AG04450 (cell line): ENCODE results near the gene EFCAB14. TPM values are rescaled to one million over a fixed set of nuclear protein-coding genes. Genes with fewer than 3 reads are reported as not detected.

Experiments used
- CTCF ChIA-PET: fragments of 300-600, 350-600 bp; formaldehyde crosslinking; extraction: SDS; loops from one replicate; lab custom pipeline; 2022; ENCODE audit warnings: antibody characterized with exemption, inconsistent platforms; lab: Charles Lee
- POLR2A ChIA-PET: fragments of 350-600 bp; formaldehyde crosslinking; extraction: SDS; loops from one replicate; lab custom pipeline; 2021; ENCODE audit warnings: antibody characterized with exemption, inconsistent platforms; lab: Yijun Ruan, JAX
- DNase-seq: peaks from one replicate; pipeline ENCODE4 v3.0.0-alpha.2; 2011; ENCODE audit warnings: low read depth, low spot score
- H3K27ac ChIP-seq: one replicate; pipeline ENCODE4 v1.5.1; 2012; ENCODE audit warnings: low read depth, low read length, control low read depth
- H3K27me3 ChIP-seq: one replicate; pipeline ENCODE4 v1.6.0; 2012; ENCODE audit warnings: low read length; ENCODE audit not compliant: control insufficient read depth, insufficient read depth
- H3K4me3 ChIP-seq: 2 replicates; pipeline ENCODE4 v1.5.1; 2011; ENCODE audit warnings: mild to moderate bottlenecking, low read depth, low read length, control low read depth
- H3K9me3 ChIP-seq: 2 replicates; pipeline ENCODE4 v1.5.1; 2012; ENCODE audit warnings: low read length; ENCODE audit not compliant: control insufficient read depth, insufficient read depth
- polyA plus RNA-seq: library from polyadenylated mRNA; depleted of rRNA; stranded (reverse); fragments of >200 nt; gene quantifications from 2 replicates; pipeline ENCODE4 v1.2.3, GENCODE V29; 2011
- TF ChIP-seq, protein P1 (sequence below): IDR thresholded peaks from 2 replicates; pipeline ENCODE4 v1.5.1; 2011; ENCODE audit warnings: low read depth, low read length, control low read depth, inconsistent platforms

EFCAB14 gene
- polyA plus RNA-seq, 1 experiment = 69.9 TPM

DNA sequence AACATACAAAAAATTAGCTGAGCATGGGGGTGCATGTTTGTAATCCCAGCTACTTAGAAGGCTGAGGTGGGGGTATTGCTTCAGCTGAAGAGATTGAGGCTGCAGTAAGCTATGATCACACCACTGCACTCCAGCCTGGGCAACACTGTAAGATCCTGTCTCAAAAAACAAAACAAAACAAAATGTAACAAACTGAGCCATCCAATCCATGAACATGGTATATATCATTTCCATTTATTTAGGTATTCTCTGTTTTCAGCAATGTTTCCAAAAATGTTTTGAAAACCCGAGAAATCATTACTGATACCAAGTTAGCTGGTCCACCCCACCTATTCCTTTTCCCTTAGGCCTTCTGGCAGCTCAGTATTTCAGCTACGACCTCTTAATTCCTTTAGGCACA lies 69.2 kb downstream of the EFCAB14 start:
- TF ChIP-seq, protein P1, sequence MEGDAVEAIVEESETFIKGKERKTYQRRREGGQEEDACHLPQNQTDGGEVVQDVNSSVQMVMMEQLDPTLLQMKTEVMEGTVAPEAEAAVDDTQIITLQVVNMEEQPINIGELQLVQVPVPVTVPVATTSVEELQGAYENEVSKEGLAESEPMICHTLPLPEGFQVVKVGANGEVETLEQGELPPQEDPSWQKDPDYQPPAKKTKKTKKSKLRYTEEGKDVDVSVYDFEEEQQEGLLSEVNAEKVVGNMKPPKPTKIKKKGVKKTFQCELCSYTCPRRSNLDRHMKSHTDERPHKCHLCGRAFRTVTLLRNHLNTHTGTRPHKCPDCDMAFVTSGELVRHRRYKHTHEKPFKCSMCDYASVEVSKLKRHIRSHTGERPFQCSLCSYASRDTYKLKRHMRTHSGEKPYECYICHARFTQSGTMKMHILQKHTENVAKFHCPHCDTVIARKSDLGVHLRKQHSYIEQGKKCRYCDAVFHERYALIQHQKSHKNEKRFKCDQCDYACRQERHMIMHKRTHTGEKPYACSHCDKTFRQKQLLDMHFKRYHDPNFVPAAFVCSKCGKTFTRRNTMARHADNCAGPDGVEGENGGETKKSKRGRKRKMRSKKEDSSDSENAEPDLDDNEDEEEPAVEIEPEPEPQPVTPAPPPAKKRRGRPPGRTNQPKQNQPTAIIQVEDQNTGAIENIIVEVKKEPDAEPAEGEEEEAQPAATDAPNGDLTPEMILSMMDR = no peak
- no peak for DNase-seq
- no peak overlapping the region for H3K27ac ChIP-seq
- ChIA-PET POLR2A (no interaction called here), CTCF (no interaction called here)
- H3K4me3 ChIP-seq = no peak overlapping the region
- peaks cover 11% of the 10 kb centered on the region for H3K9me3 ChIP-seq
- H3K27me3 ChIP-seq = no peaks in the 10 kb centered on the region

DNA sequence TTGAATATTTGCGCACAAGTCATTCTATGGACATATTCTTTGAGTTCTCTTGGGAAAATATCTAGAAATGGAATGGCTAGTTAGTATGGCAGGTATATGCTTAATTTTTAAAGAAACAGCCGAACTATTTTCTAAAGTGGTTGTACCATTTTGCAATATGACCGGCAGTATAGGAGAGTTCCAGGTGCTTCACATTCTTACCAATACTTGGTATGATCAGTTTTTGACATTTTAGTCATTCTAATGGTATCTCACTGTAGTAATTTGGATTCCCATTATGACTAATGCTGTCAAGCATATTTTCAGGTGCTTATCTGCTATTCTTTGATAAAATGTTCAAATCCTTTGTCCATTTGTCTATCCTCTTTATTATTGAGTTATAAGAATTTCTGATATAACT lies 71.3 kb downstream of the EFCAB14 start:
- H3K4me3 ChIP-seq = no peak overlapping the region
- TF ChIP-seq, protein P1 = no peak
- ChIA-PET CTCF (no interaction called here), POLR2A (no interaction called here)
- H3K27ac ChIP-seq = no peak overlapping the region
- H3K27me3 ChIP-seq = no peaks in the 10 kb centered on the region
- no peak for DNase-seq
- peaks cover 11% of the 10 kb centered on the region for H3K9me3 ChIP-seq

DNA sequence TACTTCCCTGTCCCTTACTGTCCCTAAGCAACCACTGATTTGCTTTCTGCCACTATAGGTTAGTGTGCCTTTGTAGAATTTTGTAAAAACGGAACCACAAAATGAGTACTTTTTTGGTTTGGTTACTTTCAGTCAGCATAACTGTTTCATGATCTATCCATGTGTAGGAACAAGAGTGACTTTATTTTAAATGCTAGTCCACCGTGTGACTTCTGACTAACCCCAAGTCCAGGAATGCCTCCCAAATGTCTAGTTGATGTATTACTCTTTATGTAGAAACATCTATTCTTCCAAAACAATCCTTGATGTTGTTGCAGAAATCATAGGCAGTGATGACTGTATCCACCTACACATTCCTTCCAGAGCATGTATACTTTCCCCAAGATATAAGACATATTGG lies 72.1 kb downstream of the EFCAB14 start:
- ChIA-PET CTCF (no interaction called here), POLR2A (no interaction called here)
- Histone ChIP-seq H3K9me3 (peaks cover 11% of the 10 kb centered on the region), H3K27me3 (no peaks in the 10 kb centered on the region), H3K4me3 (no peak overlapping the region), H3K27ac (no peak overlapping the region)
- TF ChIP-seq, protein P1 = no peak
- DNase-seq = no peak

DNA sequence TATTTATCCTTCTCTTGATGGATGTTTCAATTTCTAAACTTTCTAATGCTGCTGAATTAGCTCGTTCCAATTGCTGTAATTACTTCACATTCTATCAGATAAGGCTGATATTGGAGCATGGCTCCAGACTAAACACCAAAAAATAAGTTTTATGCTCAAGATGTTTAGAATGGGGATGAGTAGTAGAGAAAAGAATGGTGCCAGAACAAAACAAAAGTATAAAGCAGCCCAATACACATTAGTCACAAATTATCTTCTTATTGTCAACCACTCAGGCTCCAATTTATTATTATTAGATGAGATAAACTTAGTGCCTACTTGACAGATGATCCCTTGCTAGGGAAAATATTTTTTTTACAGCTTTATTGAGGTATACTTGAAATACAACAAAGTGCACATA lies 72.6 kb downstream of the EFCAB14 start:
- Histone ChIP-seq H3K27me3 (no peaks in the 10 kb centered on the region), H3K27ac (no peak overlapping the region), H3K9me3 (peaks cover 11% of the 10 kb centered on the region), H3K4me3 (no peak overlapping the region)
- TF ChIP-seq, protein P1 = no peak
- ChIA-PET POLR2A (no interaction called here), CTCF (no interaction called here)
- DNase-seq = no peak

DNA sequence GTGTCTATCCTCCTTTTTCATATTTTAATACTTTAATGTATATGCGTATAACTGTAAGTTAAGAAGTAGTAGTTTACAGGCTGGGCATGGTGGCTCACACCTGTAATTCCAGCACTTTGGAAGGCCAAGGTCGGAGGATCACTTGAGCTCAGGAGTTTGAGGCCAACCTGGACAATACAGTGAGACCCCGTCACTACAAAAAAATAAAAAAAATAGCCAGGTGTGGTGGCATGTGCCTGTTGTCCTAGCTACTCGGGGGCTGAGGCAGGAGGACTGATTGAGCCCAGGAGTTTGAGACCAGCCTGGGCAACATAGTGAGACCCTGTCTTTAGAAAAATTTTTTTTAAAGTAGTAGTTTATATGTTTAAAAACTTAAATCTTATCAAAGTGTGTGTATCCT lies 73.1 kb downstream of the EFCAB14 start:
- peaks cover 11% of the 10 kb centered on the region for H3K9me3 ChIP-seq
- no peak overlapping the region for H3K4me3 ChIP-seq
- DNase-seq = no peak
- POLR2A ChIA-PET = no interaction called here
- no peaks in the 10 kb centered on the region for H3K27me3 ChIP-seq
- H3K27ac ChIP-seq = no peak overlapping the region
- CTCF ChIA-PET = no interaction called here
- TF ChIP-seq, protein P1 = no peak
